HG03060 (cell line): ENCODE data around the gene PLXNA2.

ENCODE experiments used
- ATAC-seq: cut with Tn5 transposase; IDR thresholded peaks from one replicate; pipeline ENCODE4 v1.9.1; 2021; ENCODE audit warnings: low read depth, moderate number of reproducible peaks; ENCODE audit not compliant: unreplicated experiment

Gene PLXNA2

GRCh38 chr1:208225954-208226937 is 17.9 kb downstream of the PLXNA2 start:
- ATAC-seq: no peak

DNA sequence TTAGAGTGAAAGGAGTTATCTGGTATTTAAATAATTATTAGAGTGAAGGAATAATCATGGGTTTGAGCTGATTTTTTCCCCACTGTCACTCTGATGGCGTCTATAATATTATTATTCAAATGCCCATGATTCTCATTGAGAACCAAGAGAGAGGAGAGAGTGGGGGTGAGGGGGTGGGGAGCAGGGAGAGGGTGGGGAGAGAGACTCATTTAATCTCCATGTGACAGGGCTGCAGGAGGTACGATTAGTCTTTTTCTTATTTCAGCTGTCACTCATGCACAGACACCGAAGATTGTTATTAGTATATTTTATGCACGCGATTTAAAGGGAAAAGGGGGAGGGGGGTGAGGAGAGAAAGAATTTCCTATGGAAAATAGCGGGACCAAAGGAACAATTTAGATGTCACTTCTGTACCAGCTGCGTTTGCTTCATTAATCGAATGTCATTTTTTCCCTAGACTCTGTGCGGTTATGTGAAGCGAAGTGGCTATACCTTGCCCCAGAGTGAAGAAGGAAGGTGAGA is 19.9 kb downstream of the PLXNA2 start:
- ATAC-seq: no peak

GRCh38 chr1:208223136-208223535 is 21.0 kb downstream of the PLXNA2 start:
- no peak for ATAC-seq

DNA sequence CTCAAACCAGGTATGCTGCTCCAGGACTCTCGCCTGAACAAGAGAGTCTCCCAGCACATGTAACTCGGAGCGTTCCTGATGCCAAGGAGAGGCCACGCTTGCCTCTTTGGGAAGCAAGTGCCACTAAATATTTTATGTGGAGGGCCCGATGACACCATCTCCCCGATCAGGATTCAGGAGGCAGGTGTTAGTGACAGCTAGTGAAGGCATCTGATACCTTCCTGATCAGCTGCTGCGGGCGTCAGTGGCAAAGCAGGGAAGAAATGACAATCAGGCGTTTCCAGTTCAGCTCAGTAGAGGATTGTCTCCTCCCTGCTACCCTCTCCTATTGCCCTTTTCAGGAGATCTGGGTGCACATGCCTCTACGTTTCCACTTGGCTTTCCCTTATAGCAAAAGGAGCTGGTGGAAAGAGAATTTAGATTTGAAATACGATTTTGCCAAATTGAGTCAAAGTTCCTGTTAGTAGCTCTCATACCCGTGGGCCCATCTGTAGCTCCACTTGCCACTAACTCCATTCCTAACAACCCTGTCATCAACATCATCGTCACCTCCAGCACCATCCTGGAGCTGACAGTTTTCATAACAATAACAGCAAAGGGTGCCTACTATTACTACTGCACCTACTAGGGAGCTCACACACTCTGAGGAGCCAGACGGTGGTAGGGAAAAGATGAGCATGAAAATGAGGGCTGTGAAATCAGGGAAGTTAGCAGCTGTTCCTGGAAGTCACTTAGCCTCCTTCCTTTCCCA is 21.6 kb downstream of the PLXNA2 start:
- ATAC-seq: no peak

DNA sequence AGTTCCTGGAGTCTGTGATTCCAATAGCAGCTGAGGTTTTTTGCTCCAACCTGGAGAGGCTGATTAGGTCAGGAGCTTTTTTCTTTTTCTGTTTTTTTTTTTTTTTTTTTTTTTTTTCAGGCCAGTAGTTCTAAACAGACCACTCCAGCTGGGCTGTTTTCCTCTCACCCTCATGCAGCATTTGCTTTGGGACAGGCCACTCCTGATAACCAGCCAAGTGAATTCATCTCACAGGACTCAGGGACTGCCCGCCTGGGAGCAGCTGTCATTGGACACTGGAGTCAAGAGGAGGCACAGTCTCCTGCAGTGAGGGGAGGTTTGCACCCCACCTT is 22.9 kb downstream of the PLXNA2 start:
- ATAC-seq: no peak

GRCh38 chr1:208219659-208220282 is 24.4 kb downstream of the PLXNA2 start:
- no peak for ATAC-seq

GRCh38 chr1:208219098-208219658 is 25.0 kb downstream of the PLXNA2 start:
- no peak for ATAC-seq

- ATAC-seq: no peak
These were observed 25.7 kb downstream of the PLXNA2 start for GRCh38 chr1:208218237-208219097.

- ATAC-seq: no peak
These were observed 26.4 kb downstream of the PLXNA2 start for GRCh38 chr1:208217781-208218180.

DNA sequence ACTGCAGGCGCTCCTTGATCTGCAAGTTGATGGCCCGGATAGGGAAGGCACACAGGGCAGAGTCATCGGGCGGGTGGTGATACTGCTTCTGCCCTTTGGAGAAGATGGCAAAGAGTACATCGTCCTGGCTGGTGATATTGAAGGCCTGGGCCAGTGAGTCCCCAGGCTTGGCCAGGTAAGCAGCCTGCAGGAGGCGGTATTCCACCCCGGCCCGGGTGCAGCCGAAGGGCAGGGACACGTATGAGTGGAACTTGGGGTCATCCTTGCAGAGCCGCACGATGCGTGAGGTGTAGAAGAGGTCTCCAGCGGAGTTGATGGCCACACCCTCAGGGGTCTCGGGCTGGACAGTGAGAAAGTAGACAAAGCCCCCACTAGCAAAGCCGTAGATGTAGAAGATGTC is 27.4 kb downstream of the PLXNA2 start:
- no peak for ATAC-seq

DNA sequence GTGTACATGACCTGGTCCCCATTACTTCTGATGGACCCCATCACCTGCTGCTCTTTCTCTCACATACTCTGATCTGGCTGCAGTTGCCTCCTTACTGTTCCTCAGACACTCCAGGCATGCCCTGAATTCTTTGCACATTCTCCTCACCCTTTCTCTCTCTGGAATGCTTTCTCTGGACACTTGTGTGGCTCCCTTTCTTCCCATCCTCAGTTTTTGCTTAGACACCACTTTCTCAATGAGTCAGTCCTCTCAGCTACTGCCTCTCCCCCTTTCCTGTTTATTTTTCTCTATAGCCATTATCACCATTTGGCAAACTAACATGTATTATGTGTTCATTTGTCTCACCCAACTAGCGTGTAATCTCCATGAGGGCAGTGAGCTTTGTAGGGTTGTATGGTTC is 28.1 kb downstream of the PLXNA2 start:
- no peak for ATAC-seq

DNA sequence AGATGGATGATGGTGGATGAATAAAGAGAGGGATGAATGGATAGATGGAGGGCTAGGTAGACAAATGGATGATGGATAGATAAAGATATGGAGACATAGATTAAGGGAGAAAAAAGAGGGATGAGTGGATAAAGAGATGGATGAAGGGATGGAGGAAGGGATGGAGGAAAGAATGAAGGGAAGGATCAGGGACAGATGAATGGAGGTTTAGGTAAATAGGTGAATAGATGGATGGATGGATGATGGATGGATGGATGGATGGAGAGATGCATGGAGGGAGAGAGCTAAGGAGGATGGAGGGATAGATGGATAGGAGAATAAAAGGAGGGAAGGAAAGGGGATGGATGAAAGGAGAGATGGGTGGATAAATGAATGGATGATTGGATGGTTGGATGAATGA is 28.8 kb downstream of the PLXNA2 start:
- no peak for ATAC-seq

GRCh38 chr1:208213786-208214185 is 30.4 kb downstream of the PLXNA2 start:
- ATAC-seq: no peak

DNA sequence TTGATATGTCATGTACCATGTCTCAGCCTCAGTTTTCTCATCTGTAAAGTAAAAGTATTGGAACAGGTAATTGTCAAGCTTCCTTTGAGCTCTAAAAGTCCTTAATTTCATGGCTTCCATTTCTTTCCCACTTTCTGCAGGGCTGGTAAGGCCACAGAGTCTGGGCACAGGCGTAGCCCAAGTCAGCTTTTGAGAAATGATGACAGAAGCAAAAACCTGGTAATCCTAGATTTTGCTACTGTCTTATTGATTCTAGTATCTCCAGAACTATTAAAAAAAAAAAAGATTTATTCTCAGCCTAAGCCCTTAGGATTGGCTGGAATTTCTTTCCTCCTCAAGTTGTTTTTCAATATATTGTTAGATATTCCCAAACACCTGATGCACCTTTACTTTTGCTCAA is 31.3 kb downstream of the PLXNA2 start:
- ATAC-seq: no peak

- no peak for ATAC-seq
These were observed 32.0 kb downstream of the PLXNA2 start for GRCh38 chr1:208211921-208212843.

DNA sequence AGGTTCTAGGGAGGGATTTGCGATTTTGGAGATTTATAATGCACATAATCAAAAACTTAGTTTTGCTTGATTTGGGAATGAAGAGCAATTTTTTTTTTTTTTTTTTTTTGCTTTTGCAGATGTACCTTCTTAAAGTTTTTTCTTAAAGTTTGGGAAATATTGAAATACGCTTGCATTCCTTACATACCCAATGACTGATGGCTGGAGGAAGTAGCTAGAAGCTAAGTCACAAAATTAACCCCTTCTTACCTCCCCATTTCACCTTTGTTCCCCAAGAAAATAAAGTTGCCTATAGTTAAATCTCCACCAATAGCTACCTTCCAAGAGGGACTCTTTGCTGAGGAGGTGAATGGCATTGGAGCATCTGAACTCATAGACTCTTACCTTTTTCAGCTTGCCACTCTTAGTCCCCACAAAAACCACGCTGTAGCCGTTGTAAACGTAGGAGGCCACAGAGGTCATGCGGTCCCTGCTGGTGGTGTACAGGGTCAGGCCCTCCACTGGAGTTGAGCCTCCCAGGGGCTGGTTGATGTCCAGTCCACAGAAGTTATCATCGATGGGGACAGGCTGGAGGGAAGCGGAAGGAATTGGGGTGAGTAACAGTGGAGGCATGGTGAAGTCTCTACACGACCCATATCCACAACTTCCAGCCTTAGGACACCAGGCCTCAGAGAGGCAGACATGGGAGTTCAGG is 34.1 kb downstream of the PLXNA2 start:
- ATAC-seq: no peak

- no peak for ATAC-seq
These were observed 34.9 kb downstream of the PLXNA2 start for GRCh38 chr1:208209286-208209685.

GRCh38 chr1:208208132-208208487 is 36.1 kb downstream of the PLXNA2 start:
- no peak for ATAC-seq
